GM18909 (cell line): ENCODE results near the gene CEP162.
A peak's percentile ranks its signal among the peaks of the same experiment; 100 is the strongest.
"Not testable (repeated sequence)": the region's sequence is repeated elsewhere in the genome, so short reads cannot be mapped to it uniquely, and the experiment has no call there.

ENCODE experiments used
- ATAC-seq: cut with Tn5 transposase; IDR thresholded peaks from one replicate; pipeline ENCODE4 v1.9.1; 2021; ENCODE audit warnings: mild to moderate bottlenecking; ENCODE audit not compliant: unreplicated experiment, poor library complexity

The CEP162 gene

GRCh38 chr6:84227434-84228197 lies at the start of gene CEP162:
Gene CEP162 (minus strand): TSS chr6:84227643. CDS start chr6:84226393, 1,250 bp downstream.
- peak; percentile 99 for ATAC-seq

GRCh38 chr6:84274856-84275255 lies 47.4 kb upstream of the CEP162 start:
- no peak for ATAC-seq

- no peak for ATAC-seq
Measured at GRCh38 chr6:84273048-84273809, 45.8 kb upstream of the CEP162 start.

GRCh38 chr6:84272298-84272697 lies 44.9 kb upstream of the CEP162 start:
- ATAC-seq = no peak

- ATAC-seq = no peak
Measured at GRCh38 chr6:84271061-84271716, 43.7 kb upstream of the CEP162 start.

- ATAC-seq = no peak
Measured at GRCh38 chr6:84269947-84270733, 42.7 kb upstream of the CEP162 start.

GRCh38 chr6:84268781-84269180 lies 41.3 kb upstream of the CEP162 start:
- ATAC-seq = no peak

- ATAC-seq = no peak
Measured at GRCh38 chr6:84263557-84263956, 36.1 kb upstream of the CEP162 start.

GRCh38 chr6:84260926-84261325 lies 33.5 kb upstream of the CEP162 start:
- no peak for ATAC-seq

GRCh38 chr6:84260196-84260595 lies 32.8 kb upstream of the CEP162 start:
- no peak for ATAC-seq

GRCh38 chr6:84258866-84259265 lies 31.4 kb upstream of the CEP162 start:
- ATAC-seq = no peak

GRCh38 chr6:84258268-84258667 lies 30.8 kb upstream of the CEP162 start:
- ATAC-seq = no peak

GRCh38 chr6:84255641-84256040 lies 28.2 kb upstream of the CEP162 start:
- ATAC-seq = no peak

GRCh38 chr6:84253380-84253779 lies 25.9 kb upstream of the CEP162 start:
- no peak for ATAC-seq

GRCh38 chr6:84251891-84252539 lies 24.6 kb upstream of the CEP162 start:
- no peak for ATAC-seq

GRCh38 chr6:84249724-84250123 lies 22.3 kb upstream of the CEP162 start:
- ATAC-seq = no peak

- not testable (repeated sequence) for ATAC-seq
Measured at GRCh38 chr6:84244416-84245081, 17.1 kb upstream of the CEP162 start.

- no peak for ATAC-seq
Measured at GRCh38 chr6:84243240-84243639, 15.8 kb upstream of the CEP162 start.

GRCh38 chr6:84242265-84242664 lies 14.8 kb upstream of the CEP162 start:
- ATAC-seq = no peak
